AG09309 (cell line): ENCODE measurements around the gene PTP4A1.

Source experiments
- DNase-seq: peaks from one replicate; pipeline ENCODE4 v3.0.0-alpha.2; 2010; ENCODE audit warnings: low read depth
- H3K4me3 ChIP-seq: 2 replicates; pipeline ENCODE4 v1.5.1; 2011; ENCODE audit warnings: mild to moderate bottlenecking, low read depth, low read length, moderate library complexity; ENCODE audit not compliant: control insufficient read depth
- TF ChIP-seq, protein P1 (sequence below): IDR thresholded peaks from 2 replicates; pipeline ENCODE4 v1.5.1; 2011; ENCODE audit warnings: mild to moderate bottlenecking, low read depth, low read length, inconsistent platforms; ENCODE audit not compliant: insufficient read depth, control insufficient read depth; ENCODE audit errors: missing control alignments

The PTP4A1 gene

DNA sequence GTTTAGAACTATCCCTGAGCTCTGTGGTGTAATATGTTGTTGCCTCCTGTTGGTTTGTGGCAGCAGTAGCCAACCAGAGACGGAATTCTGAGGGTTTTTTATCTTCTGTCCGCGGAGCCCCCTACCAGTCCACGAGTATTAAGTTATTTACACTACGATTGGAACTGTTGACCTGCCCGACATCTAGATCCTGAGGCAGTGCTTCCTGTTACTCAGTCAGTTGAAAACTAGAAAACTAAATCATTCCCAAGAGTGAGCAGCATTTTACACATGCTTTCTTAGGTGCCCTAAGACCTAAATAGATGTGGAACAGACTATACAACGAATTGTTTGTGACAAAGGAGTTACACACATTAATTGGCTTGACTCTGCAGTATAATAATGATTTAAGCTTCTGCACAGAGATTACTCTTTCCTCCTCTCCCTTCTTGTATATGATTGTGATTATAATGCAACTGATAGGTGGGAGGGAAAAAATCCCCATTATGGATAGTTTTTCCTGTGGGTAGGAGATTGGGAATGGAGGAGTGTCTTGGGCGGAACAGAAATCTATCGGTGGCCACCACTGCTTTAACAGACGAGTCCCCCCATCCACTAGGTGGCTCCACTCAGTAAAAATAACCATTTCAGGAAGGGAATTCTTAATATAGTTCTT is 1.7 kb downstream of the PTP4A1 start:
- TF ChIP-seq, protein P1, sequence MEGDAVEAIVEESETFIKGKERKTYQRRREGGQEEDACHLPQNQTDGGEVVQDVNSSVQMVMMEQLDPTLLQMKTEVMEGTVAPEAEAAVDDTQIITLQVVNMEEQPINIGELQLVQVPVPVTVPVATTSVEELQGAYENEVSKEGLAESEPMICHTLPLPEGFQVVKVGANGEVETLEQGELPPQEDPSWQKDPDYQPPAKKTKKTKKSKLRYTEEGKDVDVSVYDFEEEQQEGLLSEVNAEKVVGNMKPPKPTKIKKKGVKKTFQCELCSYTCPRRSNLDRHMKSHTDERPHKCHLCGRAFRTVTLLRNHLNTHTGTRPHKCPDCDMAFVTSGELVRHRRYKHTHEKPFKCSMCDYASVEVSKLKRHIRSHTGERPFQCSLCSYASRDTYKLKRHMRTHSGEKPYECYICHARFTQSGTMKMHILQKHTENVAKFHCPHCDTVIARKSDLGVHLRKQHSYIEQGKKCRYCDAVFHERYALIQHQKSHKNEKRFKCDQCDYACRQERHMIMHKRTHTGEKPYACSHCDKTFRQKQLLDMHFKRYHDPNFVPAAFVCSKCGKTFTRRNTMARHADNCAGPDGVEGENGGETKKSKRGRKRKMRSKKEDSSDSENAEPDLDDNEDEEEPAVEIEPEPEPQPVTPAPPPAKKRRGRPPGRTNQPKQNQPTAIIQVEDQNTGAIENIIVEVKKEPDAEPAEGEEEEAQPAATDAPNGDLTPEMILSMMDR: peak; percentile 60
- peak overlapping the region; percentile 83 for H3K4me3 ChIP-seq
- DNase-seq: no peak

DNA sequence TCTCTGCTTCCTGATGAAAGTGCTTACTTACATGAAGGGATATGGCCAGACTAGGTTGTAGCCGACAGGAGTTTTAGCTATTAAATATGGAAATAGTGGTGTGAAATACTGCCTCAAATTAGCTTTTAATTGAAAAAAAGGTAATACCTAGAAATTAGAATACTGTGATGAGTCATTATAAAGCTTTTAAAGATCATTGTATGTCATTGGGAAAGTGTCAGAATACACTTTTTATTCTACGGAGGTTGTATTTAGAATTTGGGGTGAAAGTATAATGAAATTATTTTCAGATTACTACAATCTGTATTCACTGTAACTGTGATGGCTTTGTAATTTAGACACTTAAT is 2.2 kb downstream of the PTP4A1 start:
- DNase-seq: no peak
- H3K4me3 ChIP-seq: peak overlapping the region; percentile 83
- TF ChIP-seq, protein P1: no peak

DNA sequence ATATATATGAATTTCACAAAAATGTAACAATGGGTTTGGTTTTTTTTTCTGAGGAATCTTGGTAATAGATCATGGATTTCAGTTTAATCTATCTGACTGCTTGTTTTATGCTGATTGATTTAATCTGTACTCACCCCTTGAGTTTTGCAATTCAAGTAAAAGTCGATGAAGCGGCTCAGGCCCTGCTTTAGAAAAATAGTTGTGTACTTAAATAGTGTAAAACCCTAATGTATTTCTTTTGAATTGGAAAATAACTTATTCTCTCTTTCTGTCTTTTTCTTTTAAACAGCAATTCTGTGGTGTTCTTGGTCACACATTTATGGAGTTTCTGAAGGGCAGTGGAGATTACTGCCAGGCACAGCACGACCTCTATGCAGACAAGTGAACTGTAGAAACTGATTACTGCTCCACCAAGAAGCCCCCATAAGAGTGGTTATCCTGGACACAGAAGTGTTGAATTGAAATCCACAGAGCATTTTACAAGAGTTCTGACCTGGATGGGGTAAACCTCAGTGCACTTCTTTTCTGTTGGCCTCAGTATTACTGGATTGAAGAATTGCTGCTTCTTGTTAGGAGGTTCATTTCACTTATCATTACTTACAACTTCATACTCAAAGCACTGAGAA is 4.0 kb downstream of the PTP4A1 start:
- H3K4me3 ChIP-seq: no peak overlapping the region
- no peak for DNase-seq
- TF ChIP-seq, protein P1: no peak

DNA sequence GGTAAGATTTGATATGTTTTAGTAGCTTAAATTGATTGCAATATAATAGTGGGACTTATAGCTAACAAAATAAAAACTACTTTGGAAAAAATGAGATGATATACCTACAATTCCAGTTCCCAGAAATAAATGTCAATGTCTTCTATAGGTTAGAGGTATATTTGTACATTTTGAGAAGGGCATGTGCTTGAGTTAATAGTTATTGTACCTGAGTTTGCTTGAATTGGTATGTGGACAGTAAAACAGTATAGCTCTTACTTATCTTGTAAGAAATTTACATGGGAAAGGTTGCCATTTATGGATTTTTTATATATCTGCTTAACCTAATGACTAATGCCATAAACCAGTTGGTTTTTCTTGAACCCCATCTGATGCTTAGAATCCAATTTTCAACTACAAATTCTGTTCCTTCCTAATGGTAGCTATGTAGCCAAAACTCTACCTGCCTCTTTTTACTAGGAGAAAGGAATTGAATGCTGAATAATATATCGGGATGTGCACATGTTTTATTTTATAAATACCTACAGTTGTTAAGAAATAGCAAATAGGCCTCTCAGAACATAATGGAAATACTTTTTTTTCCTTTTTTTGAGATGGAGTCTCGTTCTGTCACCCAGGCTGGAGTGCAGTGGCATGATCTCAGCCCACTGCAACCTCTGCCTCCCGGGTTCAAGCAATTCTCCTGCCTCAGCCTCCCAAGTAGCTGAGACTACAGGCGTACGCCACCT is 4.9 kb downstream of the PTP4A1 start:
- H3K4me3 ChIP-seq: no peak overlapping the region
- DNase-seq: no peak

DNA sequence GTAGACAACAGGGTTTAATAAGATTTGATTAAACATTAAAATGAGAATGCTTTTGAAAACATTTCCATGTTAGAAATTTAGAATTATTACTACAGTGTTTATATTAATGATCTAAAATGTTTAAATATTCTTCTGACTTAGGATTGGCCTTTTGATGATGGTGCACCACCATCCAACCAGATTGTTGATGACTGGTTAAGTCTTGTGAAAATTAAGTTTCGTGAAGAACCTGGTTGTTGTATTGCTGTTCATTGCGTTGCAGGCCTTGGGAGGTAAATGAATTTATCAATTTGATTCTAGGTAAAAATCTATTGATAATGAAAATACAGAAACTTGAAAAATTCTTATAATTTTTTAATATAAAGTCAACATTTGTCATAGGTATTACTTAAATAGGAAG is 6.5 kb downstream of the PTP4A1 start:
- no peak for DNase-seq
- H3K4me3 ChIP-seq: no peak overlapping the region
- TF ChIP-seq, protein P1: no peak

More for the DNA sequence above, 4.9 kb downstream of the PTP4A1 start:
- TF ChIP-seq, protein P1: no peak

DNA sequence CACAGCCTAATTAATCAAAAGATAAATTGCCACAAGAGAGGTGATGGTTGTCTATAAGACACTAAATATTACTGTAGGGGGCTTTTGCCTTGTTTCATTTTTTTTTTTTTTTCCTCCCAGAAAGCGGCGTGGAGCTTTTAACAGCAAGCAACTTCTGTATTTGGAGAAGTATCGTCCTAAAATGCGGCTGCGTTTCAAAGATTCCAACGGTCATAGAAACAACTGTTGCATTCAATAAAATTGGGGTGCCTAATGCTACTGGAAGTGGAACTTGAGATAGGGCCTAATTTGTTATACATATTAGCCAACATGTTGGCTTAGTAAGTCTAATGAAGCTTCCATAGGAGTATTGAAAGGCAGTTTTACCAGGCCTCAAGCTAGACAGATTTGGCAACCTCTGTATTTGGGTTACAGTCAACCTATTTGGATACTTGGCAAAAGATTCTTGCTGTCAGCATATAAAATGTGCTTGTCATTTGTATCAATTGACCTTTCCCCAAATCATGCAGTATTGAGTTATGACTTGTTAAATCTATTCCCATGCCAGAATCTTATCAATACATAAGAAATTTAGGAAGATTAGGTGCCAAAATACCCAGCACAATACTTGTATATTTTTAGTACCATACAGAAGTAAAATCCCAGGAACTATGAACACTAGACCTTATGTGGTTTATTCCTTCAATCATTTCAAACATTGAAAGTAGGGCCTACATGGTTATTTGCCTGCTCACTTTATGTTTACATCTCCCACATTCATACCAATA is 7.8 kb downstream of the PTP4A1 start:
- H3K4me3 ChIP-seq: no peak overlapping the region
- TF ChIP-seq, protein P1: no peak
- DNase-seq: no peak
